MCF 10A (cell line): Measurements from ENCODE around the gene BORCS6. TPM values are rescaled to one million over a fixed set of nuclear protein-coding genes. Genes with fewer than 3 reads are reported as not detected.

Source experiments
- BruUV-seq: library from RNA; stranded (reverse); fragments of 400-500 nt; replicated peaks from 2 replicates; lab custom pipeline; 2021; lab: Mats Ljungman, UMichigan
- CTCF ChIA-PET: fragments of 300-600 bp; sonication (Branson Sonifier 250); formaldehyde crosslinking; extraction: SDS; loops from one replicate; lab custom pipeline; 2021; ENCODE audit warnings: antibody characterized with exemption, inconsistent platforms; lab: Yijun Ruan, JAX
- POLR2A ChIA-PET: fragments of 300-600, 350-650 bp; sonication (Branson Sonifier 250); formaldehyde crosslinking; extraction: SDS; loops from one replicate; lab custom pipeline; 2020; ENCODE audit warnings: antibody characterized with exemption, inconsistent platforms; lab: Yijun Ruan, JAX
- DNase-seq: peaks from one replicate; pipeline ENCODE4 v3.0.0-alpha.2; 2018; ENCODE audit not compliant: unreplicated experiment
- H3K27ac Mint-ChIP-seq: one replicate; pipeline ENCODE4 v1.8.0; 2022; ENCODE audit warnings: mild to moderate bottlenecking, low read depth, mixed read lengths; ENCODE audit not compliant: unreplicated experiment
- H3K27me3 Mint-ChIP-seq: one replicate; pipeline ENCODE4 v1.8.0; 2022; ENCODE audit warnings: mixed read lengths; ENCODE audit not compliant: insufficient read depth, unreplicated experiment
- H3K36me3 Mint-ChIP-seq: one replicate; pipeline ENCODE4 v1.8.0; 2022; ENCODE audit warnings: mild to moderate bottlenecking, moderate library complexity, mixed read lengths; ENCODE audit not compliant: insufficient read depth, unreplicated experiment
- H3K4me1 Mint-ChIP-seq: one replicate; pipeline ENCODE4 v1.8.0; 2022; ENCODE audit warnings: mixed read lengths; ENCODE audit not compliant: insufficient read depth, unreplicated experiment
- H3K4me3 Mint-ChIP-seq: one replicate; pipeline ENCODE4 v1.8.0; 2022; ENCODE audit warnings: mild to moderate bottlenecking, moderate library complexity, mixed read lengths; ENCODE audit not compliant: unreplicated experiment
- H3K9me3 Mint-ChIP-seq: one replicate; pipeline ENCODE4 v1.8.0; 2022; ENCODE audit warnings: mixed read lengths; ENCODE audit not compliant: unreplicated experiment
- CTCF ChIP-seq: fragments of 200-600 bp; IDR thresholded peaks from one replicate; pipeline ENCODE4 v1.8.0; 2022; ENCODE audit warnings: antibody characterized with exemption, mild to moderate bottlenecking; ENCODE audit not compliant: unreplicated experiment
- intact Hi-C: fragments of 100-400 bp; cut with micrococcal nuclease; formaldehyde crosslinking; loops from 2 replicates; pipeline ENCODE4 v1.14.1; 2022
- total RNA-seq: library from RNA; stranded (reverse); gene quantifications from 2 replicates; pipeline ENCODE4 v1.2.3, GENCODE V29; 2022

BORCS6 gene
- total RNA-seq, 1 experiment from 2014 or later: 4.4 TPM

- peak overlapping the region; percentile 78 for H3K4me3 Mint-ChIP-seq
- H3K27ac Mint-ChIP-seq: peak overlapping the region; percentile 94
- H3K9me3 Mint-ChIP-seq: no peaks in the 10 kb centered on the region
- H3K27me3 Mint-ChIP-seq: no peaks in the 10 kb centered on the region
- DNase-seq: no peak
- ChIA-PET POLR2A (interaction anchor here (0.6 to 13.1 kb wide), 12 partner anchors 10 to 103 kb away, joined by 3 to 203 read pairs (median 4); partner anchors contain the start of genes ALOXE3, BORCS6, CTC1 and PER1), CTCF (interaction anchor here (1.0 to 1.3 kb wide), 2 partner anchors 10 to 44 kb away, joined by 5 to 6 read pairs; no protein-coding TSS in a partner anchor)
- BruUV-seq: no TSS peak
- peaks cover 38% of the 10 kb centered on the region for H3K4me1 Mint-ChIP-seq
- TF ChIP-seq CTCF: no peak
- peaks cover 24% of the 10 kb centered on the region for H3K36me3 Mint-ChIP-seq
- intact Hi-C loops: no loop called here
These were observed 26.7 kb downstream of the BORCS6 start for GRCh38 chr17:8162997-8163977.

- POLR2A ChIA-PET: interaction anchor here (0.6 to 16.5 kb wide), 7 partner anchors 11 to 60 kb away, joined by 3 to 429 read pairs (median 4); partner anchors contain the start of gene BORCS6
- H3K4me3 Mint-ChIP-seq: peak within 1 kb of the TSS; percentile 78
These were observed 27.6 kb downstream of the BORCS6 start, which contains the start of gene VAMP2 for GRCh38 chr17:8162233-8162996. TSS of gene VAMP2 (minus strand) at chr17:8162948. CDS start at chr17:8162879, 69 bp downstream.

GRCh38 chr17:8161289-8162232, 28.4 kb downstream of the BORCS6 start:
- Mint-ChIP-seq H3K4me3 (peak overlapping the region; percentile 78), H3K36me3 (peaks cover 31% of the 10 kb centered on the region), H3K27ac (peak overlapping the region; percentile 94), H3K9me3 (no peaks in the 10 kb centered on the region), H3K27me3 (no peaks in the 10 kb centered on the region), H3K4me1 (peaks cover 38% of the 10 kb centered on the region)
- intact Hi-C loops: no loop called here
- DNase-seq: no peak
- TSS peak; percentile 51 for BruUV-seq
- POLR2A ChIA-PET: interaction anchor here (0.6 to 16.5 kb wide), 14 partner anchors 9 to 61 kb away, joined by 3 to 429 read pairs (median 3); partner anchors contain the start of genes ALOXE3, BORCS6, HES7 and PER1
- TF ChIP-seq CTCF: no peak
- CTCF ChIA-PET: interaction anchor here (0.6 to 8.7 kb wide), 5 partner anchors 12 to 51 kb away, joined by 3 to 59 read pairs (median 5); partner anchors contain the start of genes ALOXE3 and TMEM107

More at GRCh38 chr17:8162233-8162996, 27.6 kb downstream of the BORCS6 start, which contains the start of gene VAMP2:
- no peak for TF ChIP-seq CTCF
- BruUV-seq: no TSS peak
- Mint-ChIP-seq H3K9me3 (no peaks in the 10 kb centered on the region), H3K27ac (peak within 1 kb of the TSS; percentile 94), H3K36me3 (peaks cover 31% of the 10 kb centered on the region), H3K4me1 (peaks cover 38% of the 10 kb centered on the region), H3K27me3 (no peaks in the 10 kb centered on the region)
- CTCF ChIA-PET: interaction anchor here (3.3 kb wide), 1 partner anchor 43 kb away, joined by 16 read pairs; the partner anchor contains the start of gene ALOXE3
- intact Hi-C loops: no loop called here
- DNase-seq: peak; percentile 55
